GM23248 (cell line): ENCODE measurements around the gene PODN. TPM values are rescaled to one million over a fixed set of nuclear protein-coding genes. Genes with fewer than 3 reads are reported as not detected.

Experiments used
- DNase-seq: peaks from one replicate; pipeline ENCODE4 v3.0.0-alpha.2; 2015
- H2AFZ ChIP-seq: fragments of 200-600 bp; sonication (generic); 2 replicates; pipeline ENCODE4 v1.6.1; 2016; ENCODE audit warnings: antibody characterized with exemption
- H3F3A ChIP-seq: fragments of 200-600 bp; sonication (generic); 2 replicates; pipeline ENCODE4 v1.6.1; 2016; ENCODE audit warnings: mild to moderate bottlenecking, antibody characterized with exemption, mixed run types; ENCODE audit not compliant: insufficient read depth
- H3K27ac ChIP-seq: fragments of 200-600 bp; sonication (generic); 2 replicates; pipeline ENCODE4 v1.5.1; 2016; ENCODE audit warnings: mild to moderate bottlenecking
- H3K27me3 ChIP-seq: fragments of 200-600 bp; sonication (generic); replicated peaks from 2 replicates; pipeline ENCODE4 v1.6.1; 2016; ENCODE audit warnings: mild to moderate bottlenecking; ENCODE audit not compliant: insufficient read depth
- H3K36me3 ChIP-seq: fragments of 200-600 bp; sonication (generic); 2 replicates; pipeline ENCODE4 v1.6.1; 2016; ENCODE audit warnings: low read depth, mild to moderate bottlenecking
- H3K4me1 ChIP-seq: fragments of 200-600 bp; sonication (generic); 2 replicates; pipeline ENCODE4 v1.6.1; 2016; ENCODE audit warnings: mild to moderate bottlenecking; ENCODE audit not compliant: insufficient read depth
- H3K4me2 ChIP-seq: fragments of 200-600 bp; sonication (generic); one replicate; pipeline ENCODE4 v1.6.1; 2016; ENCODE audit warnings: mild to moderate bottlenecking; ENCODE audit not compliant: unreplicated experiment
- H3K4me3 ChIP-seq: fragments of 200-600 bp; sonication (generic); 2 replicates; pipeline ENCODE4 v1.5.1; 2016; ENCODE audit warnings: mild to moderate bottlenecking
- H3K79me2 ChIP-seq: fragments of 200-600 bp; sonication (generic); 2 replicates; pipeline ENCODE4 v1.6.1; 2016; ENCODE audit warnings: mild to moderate bottlenecking; ENCODE audit not compliant: insufficient read depth
- H3K9ac ChIP-seq: fragments of 200-600 bp; sonication (generic); 2 replicates; pipeline ENCODE4 v1.6.1; 2016; ENCODE audit warnings: mild to moderate bottlenecking
- H3K9me2 ChIP-seq: fragments of 200-600 bp; sonication (generic); 2 replicates; pipeline ENCODE4 v1.6.1; 2016; ENCODE audit warnings: mixed run types, mild to moderate bottlenecking, moderate library complexity; ENCODE audit not compliant: insufficient read depth
- H3K9me3 ChIP-seq: fragments of 200-600 bp; sonication (generic); one replicate; pipeline ENCODE4 v1.6.1; 2017; ENCODE audit warnings: low read depth
- H4K20me1 ChIP-seq: fragments of 200-600 bp; sonication (generic); 2 replicates; pipeline ENCODE4 v1.6.0; 2016; ENCODE audit not compliant: insufficient read depth
- EZH2 ChIP-seq: fragments of 200-600 bp; sonication (generic); IDR thresholded peaks from 2 replicates; pipeline ENCODE4 v1.6.1; 2018; ENCODE audit warnings: antibody characterized with exemption, mild to moderate bottlenecking; ENCODE audit not compliant: insufficient read depth, poor library complexity, severe bottlenecking
- EZH2phosphoT487 ChIP-seq: fragments of 200-600 bp; sonication (generic); IDR thresholded peaks from 2 replicates; pipeline ENCODE4 v1.6.1; 2018; ENCODE audit warnings: antibody characterized with exemption, moderate library complexity, mild to moderate bottlenecking, low read depth; ENCODE audit not compliant: insufficient read depth
- WGBS, 2 experiments: methylation state at CpG; one replicate each; pipeline ENCODE4 v1.1.6; 2015 to 2017; ENCODE audit warnings: low lambda C conversion rate in 2 of 2, low coverage in 1 of 2; ENCODE audit errors: missing lambda C conversion rate in 2 of 2; 5-methylcytosine and 5-hydroxymethylcytosine counted together
- in situ Hi-C: fragments of 300-500 bp; cut with MboI; formaldehyde crosslinking; loops from 2 replicates; pipeline ENCODE4 v1.15.0; 2020
- polyA plus RNA-seq: library from polyadenylated mRNA; unstranded; fragments of >200 nt; fragmentation: Nextera tagmentation; extraction: Ambion mirVana; gene quantifications from 2 replicates; pipeline ENCODE4 v1.2.1, GENCODE V29; 2016
- total RNA-seq: library from RNA; depleted of rRNA; stranded (reverse); fragments of >200 nt; shearing (Covaris generic); gene quantifications from 2 replicates; pipeline ENCODE4 v1.2.3, GENCODE V29; 2014

The PODN gene
- total and polyA plus RNA-seq, 2 experiments from 2014 or later: 54.8 to 71.6 TPM

DNA sequence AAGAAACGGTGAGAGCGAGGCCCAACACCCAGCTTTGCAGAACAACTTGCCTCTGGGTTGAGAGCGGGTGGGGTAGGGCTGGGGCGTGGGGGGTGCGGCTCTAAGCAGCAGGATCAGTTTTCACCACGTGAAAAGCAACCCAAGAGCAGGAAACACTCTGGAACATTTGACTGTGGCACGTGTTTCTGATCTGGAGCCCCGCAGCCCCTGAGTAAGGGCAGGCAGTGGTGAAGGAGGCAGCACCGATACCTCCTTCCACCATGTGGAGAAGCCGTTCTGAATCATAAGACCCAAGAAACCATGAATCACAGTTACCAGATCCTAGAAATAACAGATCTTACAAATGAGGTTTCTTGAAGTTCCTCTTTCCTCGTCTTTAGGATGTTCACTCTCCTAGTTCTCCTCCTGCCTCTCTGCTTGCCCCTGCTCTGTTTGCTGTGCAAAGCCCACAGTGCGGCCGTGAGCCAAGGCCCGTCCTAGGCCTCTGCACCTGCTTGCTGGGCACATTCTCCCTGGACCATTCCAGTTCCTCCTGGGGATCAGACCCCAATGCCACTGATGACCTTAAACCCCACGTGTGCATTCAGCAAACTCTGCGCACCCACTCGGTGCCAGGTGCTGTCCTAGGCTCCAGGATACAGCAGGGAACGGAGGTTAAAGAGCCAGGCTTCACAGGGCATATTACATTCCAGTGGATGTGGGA lies 48.5 kb downstream of the PODN start:
- Histone ChIP-seq H3K4me3 (0 out of 2 replicates have a peak overlapping the region, but pooled peaks have one; percentile 13), H3K27me3 (no peaks in the 10 kb centered on the region), H3K9me3 (peaks cover 7% of the 10 kb centered on the region), H3K4me2 (no peak overlapping the region), H3K27ac (peak overlapping the region; percentile 84), H3K9me2 (no peaks in the 10 kb centered on the region), H3F3A (peaks cover 54% of the 10 kb centered on the region), H3K4me1 (peaks cover 41% of the 10 kb centered on the region), H3K36me3 (no peaks in the 10 kb centered on the region), H2AFZ (peak overlapping the region; percentile 13; the same call in 1 of the 2 replicates), H3K79me2 (no peaks in the 10 kb centered on the region), H4K20me1 (no peaks in the 10 kb centered on the region), H3K9ac (peak overlapping the region; percentile 67)
- no peak for TF ChIP-seq EZH2
- TF ChIP-seq EZH2phosphoT487: no peak
- in situ Hi-C loops: no loop called here
- WGBS, 2 experiments: 29 to 34% methylated on average over 18 of the region's 18 CpGs
- peak; percentile 87 for DNase-seq

DNA sequence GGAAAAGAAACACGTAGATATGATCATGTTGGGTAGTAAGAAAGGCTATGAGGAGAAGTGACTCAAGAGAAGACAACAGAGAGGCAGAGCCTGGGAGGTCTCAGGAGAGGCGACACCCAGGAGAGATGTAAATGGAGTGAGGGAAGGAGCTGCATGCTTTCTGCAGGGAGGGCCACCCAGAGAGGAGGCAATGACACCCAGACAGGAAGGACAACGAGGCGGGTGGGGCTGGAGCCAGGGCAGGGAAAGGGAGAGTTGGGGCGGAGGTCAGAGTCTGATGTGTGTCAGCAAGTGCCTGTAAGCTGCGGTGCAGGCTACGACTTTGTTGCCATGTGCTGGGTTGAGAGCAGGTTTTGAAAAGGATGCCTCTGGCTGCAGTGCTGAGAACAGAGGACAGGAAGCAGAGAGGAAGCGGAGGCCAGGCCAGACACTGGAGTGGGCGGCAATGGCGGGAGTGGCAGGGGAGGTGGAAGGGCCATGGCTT lies 49.1 kb downstream of the PODN start:
- in situ Hi-C loops: no loop called here
- peaks cover 41% of the 10 kb centered on the region for H3K4me1 ChIP-seq
- H3K9ac ChIP-seq: peak overlapping the region; percentile 67
- 0 out of 2 replicates have a peak overlapping the region, but pooled peaks have one; percentile 13 for H3K4me3 ChIP-seq
- H3K9me2 ChIP-seq: no peaks in the 10 kb centered on the region
- peaks cover 54% of the 10 kb centered on the region for H3F3A ChIP-seq
- H2AFZ ChIP-seq: no peak overlapping the region
- no peaks in the 10 kb centered on the region for H3K36me3 ChIP-seq
- no peak overlapping the region for H3K4me2 ChIP-seq
- peak; percentile 63 for DNase-seq
- 55 to 59% methylated on average over 10 of the region's 10 CpGs for WGBS, 2 experiments
- no peaks in the 10 kb centered on the region for H3K79me2 ChIP-seq
- no peaks in the 10 kb centered on the region for H3K27me3 ChIP-seq
- no peaks in the 10 kb centered on the region for H4K20me1 ChIP-seq
- H3K9me3 ChIP-seq: peaks cover 7% of the 10 kb centered on the region
- peak overlapping the region; percentile 84 for H3K27ac ChIP-seq
- TF ChIP-seq EZH2phosphoT487: no peak
- no peak for TF ChIP-seq EZH2

DNA sequence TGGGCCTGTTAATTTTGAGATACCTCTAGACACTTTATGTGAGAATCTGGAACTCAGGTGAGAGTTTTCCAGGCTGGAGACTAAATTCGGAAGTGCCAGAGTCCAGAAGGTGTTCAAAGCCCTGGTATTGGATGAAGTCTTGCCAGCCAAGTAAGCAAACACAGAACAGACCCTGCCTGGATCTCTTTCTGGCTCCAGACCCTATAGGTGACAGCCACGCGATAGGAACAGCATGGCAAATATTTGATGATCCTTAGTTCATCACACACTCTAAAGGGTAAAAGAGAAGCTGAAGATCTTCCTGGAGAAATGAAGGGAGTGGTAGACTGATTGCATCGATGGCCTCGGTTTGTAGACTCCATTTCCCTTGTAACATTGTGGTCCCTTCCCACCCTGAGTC lies 49.7 kb downstream of the PODN start:
- 79% methylated on average over 5 of the region's 5 CpGs for WGBS, 2 experiments
- DNase-seq: no peak
- no peak overlapping the region for H2AFZ ChIP-seq
- H3K4me3 ChIP-seq: no peak overlapping the region
- H3K79me2 ChIP-seq: no peaks in the 10 kb centered on the region
- no peaks in the 10 kb centered on the region for H3K27me3 ChIP-seq
- H3K9ac ChIP-seq: no peak overlapping the region; the same call in 1 of the 2 replicates
- H3K36me3 ChIP-seq: no peaks in the 10 kb centered on the region
- H3F3A ChIP-seq: peaks cover 50% of the 10 kb centered on the region
- peaks cover 7% of the 10 kb centered on the region for H3K9me3 ChIP-seq
- H3K4me1 ChIP-seq: peaks cover 41% of the 10 kb centered on the region
- peak overlapping the region; percentile 84 for H3K27ac ChIP-seq
- TF ChIP-seq EZH2: no peak
- no peak for TF ChIP-seq EZH2phosphoT487
- no peaks in the 10 kb centered on the region for H3K9me2 ChIP-seq
- H4K20me1 ChIP-seq: no peaks in the 10 kb centered on the region
- no peak overlapping the region for H3K4me2 ChIP-seq
- in situ Hi-C loops: no loop called here

DNA sequence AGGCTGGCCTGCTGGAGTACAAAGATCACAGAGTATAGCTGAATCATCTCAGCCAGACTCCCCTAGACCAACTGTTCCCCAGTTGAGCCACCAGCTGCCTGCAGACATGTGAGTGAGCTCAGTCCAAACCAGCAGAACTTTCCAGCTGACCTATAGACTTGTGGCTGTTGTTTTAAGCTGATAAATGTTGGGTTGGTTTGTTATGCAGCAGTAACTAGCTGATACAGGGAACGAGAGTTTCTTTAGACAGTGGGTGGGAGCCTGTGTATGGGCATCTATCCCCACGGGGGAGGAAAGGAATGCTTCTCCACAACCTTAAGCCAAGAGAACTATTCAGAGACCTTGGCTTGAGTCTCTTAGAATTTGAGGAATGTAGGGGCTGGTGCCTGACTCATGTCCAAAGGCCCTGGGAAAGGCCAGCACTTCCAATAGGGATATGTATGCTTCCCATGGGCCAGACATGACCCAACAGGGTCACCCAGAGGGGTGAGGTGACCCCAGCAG lies 50.3 kb downstream of the PODN start:
- Histone ChIP-seq H3K36me3 (no peaks in the 10 kb centered on the region), H3K27me3 (no peaks in the 10 kb centered on the region), H3K9ac (peak overlapping the region; percentile 45), H3K4me3 (no peak overlapping the region), H3K9me3 (peaks cover 7% of the 10 kb centered on the region), H2AFZ (no peak overlapping the region), H3K9me2 (no peaks in the 10 kb centered on the region), H3F3A (peaks cover 44% of the 10 kb centered on the region), H3K27ac (peak overlapping the region; percentile 84), H4K20me1 (no peaks in the 10 kb centered on the region), H3K79me2 (no peaks in the 10 kb centered on the region), H3K4me1 (peaks cover 37% of the 10 kb centered on the region), H3K4me2 (peak overlapping the region; percentile 4)
- no peak for TF ChIP-seq EZH2
- no peak for TF ChIP-seq EZH2phosphoT487
- peak; percentile 87 for DNase-seq
- in situ Hi-C loops: no loop called here
- WGBS, 2 experiments: 15 to 42% methylated on average over 2 of the region's 2 CpGs
